HEK293 (cell line): Measurements from ENCODE around the gene HTR7.
A peak's percentile ranks its signal among the peaks of the same experiment; 100 is the strongest.

ENCODE experiments used
- CTCF ChIA-PET: fragments of 350-600 bp; formaldehyde crosslinking; extraction: SDS; loops from one replicate; lab custom pipeline; 2021; ENCODE audit warnings: antibody characterized with exemption; lab: Yijun Ruan, JAX
- POLR2A ChIA-PET: fragments of 300-600 bp; formaldehyde crosslinking; extraction: SDS; loops from one replicate; lab custom pipeline; 2020; ENCODE audit warnings: antibody characterized with exemption, inconsistent platforms; lab: Yijun Ruan, JAX
- H3K27ac ChIP-seq: fragments of 200-500 bp; sonication (Bioruptor generic); 2 replicates; pipeline ENCODE4 v1.5.1; 2014; ENCODE audit warnings: low read depth, low read length, control low read depth, inconsistent platforms; ENCODE audit errors: extremely low read depth
- H3K36me3 ChIP-seq, 2 experiments: fragments of 200-500 bp in 1 of 2; sonication (Bioruptor generic) in 1 of 2; 1 replicate in 1 of 2; 2 replicates in 1 of 2; pipeline ENCODE4 v1.5.1; 2014 to 2017; ENCODE audit warnings: inconsistent platforms in 2 of 2, low read length in 2 of 2; ENCODE audit not compliant: control insufficient read depth in 2 of 2, insufficient read depth in 1 of 2
- H3K4me1 ChIP-seq: fragments of 200-500 bp; sonication (Bioruptor generic); 2 replicates; pipeline ENCODE4 v1.5.1; 2014; ENCODE audit warnings: mild to moderate bottlenecking, low read length, inconsistent platforms; ENCODE audit not compliant: control insufficient read depth, insufficient read depth
- H3K4me3 ChIP-seq: 2 replicates; pipeline ENCODE4 v1.5.1; 2011; ENCODE audit warnings: low read depth, mild to moderate bottlenecking, control low read depth, low read length, moderate library complexity
- H3K9me3 ChIP-seq: fragments of 200-500 bp; sonication (Bioruptor generic); 2 replicates; pipeline ENCODE4 v1.5.1; 2014; ENCODE audit warnings: low read depth, low read length, inconsistent platforms; ENCODE audit not compliant: control insufficient read depth, insufficient read depth
- KLF16 ChIP-seq: fragments of 450-650 bp; formaldehyde crosslinking; IDR thresholded peaks from 2 replicates; pipeline ENCODE4 v1.5.1; 2017; ENCODE audit warnings: missing biosample characterization, missing genetic modification characterization
- MZF1 ChIP-seq: fragments of 450-650 bp; formaldehyde crosslinking; IDR thresholded peaks from 2 replicates; pipeline ENCODE4 v1.5.1; 2017; ENCODE audit warnings: missing biosample characterization, missing genetic modification characterization, borderline replicate concordance
- PRDM10 ChIP-seq: fragments of 450-650 bp; formaldehyde crosslinking; IDR thresholded peaks from 2 replicates; pipeline ENCODE4 v1.5.1; 2016; ENCODE audit warnings: missing biosample characterization, missing genetic modification characterization
- SETDB1 ChIP-seq: IDR thresholded peaks from one replicate; pipeline ENCODE4 v1.6.1; 2017; ENCODE audit warnings: mild to moderate bottlenecking, low read length, moderate library complexity, mixed read lengths; ENCODE audit not compliant: insufficient read length
- SP7 ChIP-seq: fragments of 450-650 bp; formaldehyde crosslinking; IDR thresholded peaks from 2 replicates; pipeline ENCODE4 v1.5.1; 2016; ENCODE audit warnings: missing biosample characterization, missing genetic modification characterization
- TCF7L2 ChIP-seq: IDR thresholded peaks from 2 replicates; pipeline ENCODE4 v1.6.1; 2011; ENCODE audit warnings: low read depth, mild to moderate bottlenecking, inconsistent platforms, low read length, moderate library complexity, borderline replicate concordance
- TRIM28 ChIP-seq: IDR thresholded peaks from 2 replicates; pipeline ENCODE4 v1.6.1; 2011; ENCODE audit warnings: low read length, control low read depth, borderline replicate concordance
- ZBTB20 ChIP-seq: fragments of 450-650 bp; formaldehyde crosslinking; IDR thresholded peaks from 2 replicates; pipeline ENCODE4 v1.5.1; 2016; ENCODE audit warnings: missing biosample characterization, missing genetic modification characterization
- ZBTB8A ChIP-seq: fragments of 450-650 bp; formaldehyde crosslinking; IDR thresholded peaks from 2 replicates; pipeline ENCODE4 v1.5.1; 2016; ENCODE audit warnings: missing biosample characterization, missing genetic modification characterization
- ZEB2 ChIP-seq: fragments of 450-650 bp; formaldehyde crosslinking; IDR thresholded peaks from 2 replicates; pipeline ENCODE4 v1.5.1; 2016; ENCODE audit warnings: missing biosample characterization, missing genetic modification characterization
- ZNF112 ChIP-seq: fragments of 450-650 bp; formaldehyde crosslinking; IDR thresholded peaks from 2 replicates; pipeline ENCODE4 v1.5.0; 2017; ENCODE audit warnings: missing biosample characterization, missing genetic modification characterization
- ZNF169 ChIP-seq: fragments of 450-650 bp; formaldehyde crosslinking; IDR thresholded peaks from 2 replicates; pipeline ENCODE4 v1.5.1; 2016; ENCODE audit warnings: missing biosample characterization, missing genetic modification characterization
- ZNF174 ChIP-seq: fragments of 450-650 bp; formaldehyde crosslinking; IDR thresholded peaks from 2 replicates; pipeline ENCODE4 v1.5.0; 2017; ENCODE audit warnings: missing biosample characterization, mild to moderate bottlenecking, missing genetic modification characterization
- ZNF2 ChIP-seq: fragments of 450-650 bp; formaldehyde crosslinking; IDR thresholded peaks from 2 replicates; pipeline ENCODE4 v1.5.1; 2016; ENCODE audit warnings: missing biosample characterization, missing genetic modification characterization
- ZNF202 ChIP-seq: fragments of 450-650 bp; formaldehyde crosslinking; IDR thresholded peaks from 2 replicates; pipeline ENCODE4 v1.5.1; 2016; ENCODE audit warnings: missing biosample characterization, missing genetic modification characterization, borderline replicate concordance
- ZNF214 ChIP-seq: fragments of 450-650 bp; formaldehyde crosslinking; IDR thresholded peaks from 2 replicates; pipeline ENCODE4 v1.5.1; 2017; ENCODE audit warnings: missing biosample characterization, mild to moderate bottlenecking, missing genetic modification characterization, borderline replicate concordance
- ZNF266 ChIP-seq: fragments of 450-650 bp; formaldehyde crosslinking; IDR thresholded peaks from 2 replicates; pipeline ENCODE4 v1.5.1; 2016; ENCODE audit warnings: missing biosample characterization, missing genetic modification characterization, low read depth
- ZNF324 ChIP-seq: fragments of 450-650 bp; formaldehyde crosslinking; IDR thresholded peaks from 2 replicates; pipeline ENCODE4 v1.5.1; 2016; ENCODE audit warnings: missing biosample characterization, missing genetic modification characterization
- ZNF354C ChIP-seq: fragments of 450-650 bp; formaldehyde crosslinking; IDR thresholded peaks from 2 replicates; pipeline ENCODE4 v1.5.1; 2016; ENCODE audit warnings: missing biosample characterization, missing genetic modification characterization, low read depth, borderline replicate concordance
- ZNF362 ChIP-seq: fragments of 450-650 bp; formaldehyde crosslinking; IDR thresholded peaks from 2 replicates; pipeline ENCODE4 v1.5.1; 2016; ENCODE audit warnings: missing biosample characterization, missing genetic modification characterization
- ZNF501 ChIP-seq: fragments of 450-650 bp; formaldehyde crosslinking; IDR thresholded peaks from 2 replicates; pipeline ENCODE4 v1.5.1; 2016; ENCODE audit warnings: missing biosample characterization, missing genetic modification characterization
- ZNF514 ChIP-seq: fragments of 450-650 bp; formaldehyde crosslinking; IDR thresholded peaks from 2 replicates; pipeline ENCODE4 v1.5.1; 2016; ENCODE audit warnings: missing biosample characterization, missing genetic modification characterization
- ZNF529 ChIP-seq: fragments of 450-650 bp; formaldehyde crosslinking; IDR thresholded peaks from 2 replicates; pipeline ENCODE4 v1.5.1; 2017; ENCODE audit warnings: missing genetic modification characterization, missing biosample characterization; ENCODE audit not compliant: insufficient replicate concordance
- ZNF530 ChIP-seq: fragments of 450-650 bp; formaldehyde crosslinking; IDR thresholded peaks from 2 replicates; pipeline ENCODE4 v1.5.1; 2016; ENCODE audit warnings: low read depth, missing biosample characterization, missing genetic modification characterization
- ZNF623 ChIP-seq: fragments of 450-650 bp; formaldehyde crosslinking; IDR thresholded peaks from 2 replicates; pipeline ENCODE4 v1.5.1; 2016; ENCODE audit warnings: missing biosample characterization, missing genetic modification characterization
- ZNF660 ChIP-seq: fragments of 450-650 bp; IDR thresholded peaks from 2 replicates; pipeline ENCODE4 v1.5.1; 2018; ENCODE audit warnings: missing biosample characterization, mild to moderate bottlenecking, missing genetic modification characterization
- ZNF792 ChIP-seq: fragments of 450-650 bp; formaldehyde crosslinking; IDR thresholded peaks from 2 replicates; pipeline ENCODE4 v1.5.1; 2016; ENCODE audit warnings: missing biosample characterization, missing genetic modification characterization
- ZSCAN4 ChIP-seq: fragments of 450-650 bp; formaldehyde crosslinking; IDR thresholded peaks from 2 replicates; pipeline ENCODE4 v1.5.1; 2017; ENCODE audit warnings: missing biosample characterization, missing genetic modification characterization
- ZSCAN5A ChIP-seq: fragments of 450-650 bp; formaldehyde crosslinking; IDR thresholded peaks from 2 replicates; pipeline ENCODE4 v1.5.1; 2016; ENCODE audit warnings: missing biosample characterization, missing genetic modification characterization

The HTR7 gene

GRCh38 chr10:90856964-90857634, 740 bp downstream of the HTR7 start:
- Histone ChIP-seq H3K4me3 (peak overlapping the region; percentile 53), H3K27ac (no peak overlapping the region; the same call in 1 of the 2 replicates), H3K36me3 (no peaks in the 10 kb centered on the region), H3K9me3 (no peaks in the 10 kb centered on the region), H3K4me1 (no peaks in the 10 kb centered on the region)
- ChIA-PET CTCF (interaction anchor here (0.5 to 11.5 kb wide), 8 partner anchors 8 to 122 kb away, joined by 3 to 199 read pairs (median 4); no protein-coding TSS in a partner anchor), POLR2A (no interaction called here)
- TF ChIP-seq ZNF623 (no peak), ZNF530 (no peak), MZF1 (tag by site-specific recombination) (no peak), ZBTB20 (peak; percentile 19; the same call in 1 of the 2 replicates), ZSCAN4 (tag by site-specific recombination) (no peak), ZNF2 (no peak), ZNF112 (tag by site-specific recombination) (no peak), ZNF202 (no peak), KLF16 (tag by site-specific recombination) (no peak), ZNF354C (no peak), ZSCAN5A (0 out of 2 replicates have a peak, but pooled peaks have one; percentile 39), ZNF324 (tag by site-specific recombination) (no peak), ZNF174 (no peak), ZBTB8A (tag by site-specific recombination) (0 out of 2 replicates have a peak, but pooled peaks have one; percentile 25), TRIM28 (no peak), ZNF214 (tag by site-specific recombination) (no peak)

- CTCF ChIA-PET: interaction anchor here (0.7 to 1.7 kb wide), 5 partner anchors 9 to 122 kb away, joined by 3 to 4 read pairs (median 4); no protein-coding TSS in a partner anchor
- no peak overlapping the region for H3K27ac ChIP-seq
Measured at GRCh38 chr10:90856261-90856660, 1.6 kb downstream of the HTR7 start.

GRCh38 chr10:90855126-90855525, 2.7 kb downstream of the HTR7 start:
- H3K4me3 ChIP-seq: no peak overlapping the region
- no peaks in the 10 kb centered on the region for H3K4me1 ChIP-seq
- CTCF ChIA-PET: interaction anchor here (0.6 to 1.6 kb wide), 4 partner anchors 88 to 505 kb away, joined by 3 to 5 read pairs (median 4); no protein-coding TSS in a partner anchor
- no peaks in the 10 kb centered on the region for H3K9me3 ChIP-seq
- no peak overlapping the region for H3K27ac ChIP-seq
- no peaks in the 10 kb centered on the region for H3K36me3 ChIP-seq
- POLR2A ChIA-PET: no interaction called here
- TF ChIP-seq ZNF362 (no peak), ZNF514 (tag by site-specific recombination) (no peak), PRDM10 (tag by site-specific recombination) (no peak), SETDB1 (no peak), ZNF169 (tag by site-specific recombination) (no peak), ZNF266 (no peak), ZNF660 (no peak), ZNF792 (tag by site-specific recombination) (no peak), TCF7L2 (no peak)

More at GRCh38 chr10:90856261-90856660, 1.6 kb downstream of the HTR7 start:
- H3K4me3 ChIP-seq: no peak overlapping the region
- H3K9me3 ChIP-seq: no peaks in the 10 kb centered on the region
- H3K36me3 ChIP-seq: no peaks in the 10 kb centered on the region
- H3K4me1 ChIP-seq: no peaks in the 10 kb centered on the region
- POLR2A ChIA-PET: no interaction called here
- TF ChIP-seq ZNF529 (tag by site-specific recombination): no peak
- TF ChIP-seq SP7 (tag by site-specific recombination): no peak
- no peak for TF ChIP-seq ZNF501 (tag by site-specific recombination)
- no peak for TF ChIP-seq ZEB2
- no peak for TF ChIP-seq ZNF174
